Testis (tissue), 2 donors: ENCODE measurements around the gene UBXN10.

Experiments
- CTCF ChIP-seq, 3 experiments: fragments of 450-650 bp in 2 of 3; fragments of 200-600 bp in 1 of 3; sonication (generic) in 1 of 3; IDR thresholded peaks; one replicate each; pipeline ENCODE4 v1.5.1; 2016 to 2019; ENCODE audit warnings: antibody characterized with exemption in 3 of 3, mild to moderate bottlenecking in 2 of 3, moderate library complexity in 1 of 3
- POLR2A ChIP-seq: fragments of 450-650 bp; IDR thresholded peaks from one replicate; pipeline ENCODE4 v1.6.1; 2017; ENCODE audit warnings: antibody characterized with exemption, mild to moderate bottlenecking, moderate library complexity

DNA sequence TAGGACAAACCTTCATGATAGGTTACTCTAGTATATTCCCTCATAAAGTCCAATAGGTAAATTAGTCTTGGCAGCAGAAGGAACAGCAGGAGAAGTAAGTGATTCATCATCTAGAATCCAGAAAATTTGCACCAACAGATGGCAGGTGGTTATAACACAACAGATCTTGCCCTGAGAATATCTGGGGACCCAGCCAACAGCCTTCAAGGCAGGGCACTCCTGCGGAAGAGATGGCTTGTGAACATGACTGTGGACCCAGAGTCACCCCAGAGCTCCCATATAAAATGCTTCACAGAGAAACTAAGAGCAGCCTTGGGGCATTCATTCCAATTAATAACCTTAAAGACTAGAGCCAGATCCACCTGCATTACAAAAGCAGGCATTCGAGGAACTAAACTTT lies 8.3 kb downstream of the UBXN10 start:
- TF ChIP-seq CTCF (IDR thresholded peaks at IDR 0.05) (no peak), POLR2A (no peak)
